Measurements from ENCODE around the gene KCNQ1. TPM values are rescaled to one million over a fixed set of nuclear protein-coding genes. Genes with fewer than 3 reads are reported as not detected.

Gene KCNQ1
- polyA plus RNA-seq, 1 donor from 2014 or later, result not detected

DNA sequence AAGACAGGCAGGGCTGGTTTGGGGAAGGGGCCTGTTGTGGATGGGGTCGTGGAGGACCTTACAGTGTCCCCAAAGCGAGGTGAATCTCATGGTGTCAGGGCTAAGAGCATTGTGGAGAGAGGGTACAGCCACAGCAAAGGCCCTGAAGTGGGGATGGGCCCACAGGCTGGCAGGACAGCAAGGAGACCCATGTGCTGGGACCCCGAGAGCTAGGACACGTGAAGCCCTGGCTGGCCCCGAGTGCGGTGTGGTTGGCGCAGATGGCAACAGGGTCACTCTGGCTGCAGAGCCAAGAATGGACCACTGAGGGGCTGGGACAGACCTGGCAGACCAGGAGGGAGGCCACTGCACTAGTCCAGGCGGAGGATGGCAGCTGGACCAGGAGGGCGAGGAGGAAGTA, 285.0 kb downstream of the KCNQ1 start:
- TF ChIP-seq POLR2AphosphoS5 (IDR thresholded peaks at IDR 0.05), result no peak
- no peak for TF ChIP-seq EZH2 (IDR thresholded peaks at IDR 0.05; ENCODE audit: borderline replicate concordance, insufficient read depth, low read length, poor library complexity, severe bottlenecking)
- no peak for TF ChIP-seq SMC3 (conservative IDR thresholded peaks at IDR 0.05; ENCODE audit: poor library complexity)
- TF ChIP-seq, protein P1, sequence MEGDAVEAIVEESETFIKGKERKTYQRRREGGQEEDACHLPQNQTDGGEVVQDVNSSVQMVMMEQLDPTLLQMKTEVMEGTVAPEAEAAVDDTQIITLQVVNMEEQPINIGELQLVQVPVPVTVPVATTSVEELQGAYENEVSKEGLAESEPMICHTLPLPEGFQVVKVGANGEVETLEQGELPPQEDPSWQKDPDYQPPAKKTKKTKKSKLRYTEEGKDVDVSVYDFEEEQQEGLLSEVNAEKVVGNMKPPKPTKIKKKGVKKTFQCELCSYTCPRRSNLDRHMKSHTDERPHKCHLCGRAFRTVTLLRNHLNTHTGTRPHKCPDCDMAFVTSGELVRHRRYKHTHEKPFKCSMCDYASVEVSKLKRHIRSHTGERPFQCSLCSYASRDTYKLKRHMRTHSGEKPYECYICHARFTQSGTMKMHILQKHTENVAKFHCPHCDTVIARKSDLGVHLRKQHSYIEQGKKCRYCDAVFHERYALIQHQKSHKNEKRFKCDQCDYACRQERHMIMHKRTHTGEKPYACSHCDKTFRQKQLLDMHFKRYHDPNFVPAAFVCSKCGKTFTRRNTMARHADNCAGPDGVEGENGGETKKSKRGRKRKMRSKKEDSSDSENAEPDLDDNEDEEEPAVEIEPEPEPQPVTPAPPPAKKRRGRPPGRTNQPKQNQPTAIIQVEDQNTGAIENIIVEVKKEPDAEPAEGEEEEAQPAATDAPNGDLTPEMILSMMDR (IDR thresholded peaks at IDR 0.05; ENCODE audit: poor library complexity, severe bottlenecking), result no peak
- no peak for TF ChIP-seq TAF1 (IDR thresholded peaks at IDR 0.05; ENCODE audit: low read depth)
- TF ChIP-seq, protein P2, sequence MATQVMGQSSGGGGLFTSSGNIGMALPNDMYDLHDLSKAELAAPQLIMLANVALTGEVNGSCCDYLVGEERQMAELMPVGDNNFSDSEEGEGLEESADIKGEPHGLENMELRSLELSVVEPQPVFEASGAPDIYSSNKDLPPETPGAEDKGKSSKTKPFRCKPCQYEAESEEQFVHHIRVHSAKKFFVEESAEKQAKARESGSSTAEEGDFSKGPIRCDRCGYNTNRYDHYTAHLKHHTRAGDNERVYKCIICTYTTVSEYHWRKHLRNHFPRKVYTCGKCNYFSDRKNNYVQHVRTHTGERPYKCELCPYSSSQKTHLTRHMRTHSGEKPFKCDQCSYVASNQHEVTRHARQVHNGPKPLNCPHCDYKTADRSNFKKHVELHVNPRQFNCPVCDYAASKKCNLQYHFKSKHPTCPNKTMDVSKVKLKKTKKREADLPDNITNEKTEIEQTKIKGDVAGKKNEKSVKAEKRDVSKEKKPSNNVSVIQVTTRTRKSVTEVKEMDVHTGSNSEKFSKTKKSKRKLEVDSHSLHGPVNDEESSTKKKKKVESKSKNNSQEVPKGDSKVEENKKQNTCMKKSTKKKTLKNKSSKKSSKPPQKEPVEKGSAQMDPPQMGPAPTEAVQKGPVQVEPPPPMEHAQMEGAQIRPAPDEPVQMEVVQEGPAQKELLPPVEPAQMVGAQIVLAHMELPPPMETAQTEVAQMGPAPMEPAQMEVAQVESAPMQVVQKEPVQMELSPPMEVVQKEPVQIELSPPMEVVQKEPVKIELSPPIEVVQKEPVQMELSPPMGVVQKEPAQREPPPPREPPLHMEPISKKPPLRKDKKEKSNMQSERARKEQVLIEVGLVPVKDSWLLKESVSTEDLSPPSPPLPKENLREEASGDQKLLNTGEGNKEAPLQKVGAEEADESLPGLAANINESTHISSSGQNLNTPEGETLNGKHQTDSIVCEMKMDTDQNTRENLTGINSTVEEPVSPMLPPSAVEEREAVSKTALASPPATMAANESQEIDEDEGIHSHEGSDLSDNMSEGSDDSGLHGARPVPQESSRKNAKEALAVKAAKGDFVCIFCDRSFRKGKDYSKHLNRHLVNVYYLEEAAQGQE (IDR thresholded peaks at IDR 0.05; ENCODE audit: borderline replicate concordance), result no peak
- no peak for TF ChIP-seq EP300 (conservative IDR thresholded peaks at IDR 0.05; ENCODE audit: poor library complexity, severe bottlenecking)
- TF ChIP-seq MXI1 (conservative IDR thresholded peaks at IDR 0.05; ENCODE audit: poor library complexity, severe bottlenecking), result no peak
- TF ChIP-seq RAD21 (conservative IDR thresholded peaks at IDR 0.05), result no peak
- no peaks in the 10 kb centered on the region for H3K36me3 ChIP-seq (ENCODE audit: insufficient read depth, low read length)

DNA sequence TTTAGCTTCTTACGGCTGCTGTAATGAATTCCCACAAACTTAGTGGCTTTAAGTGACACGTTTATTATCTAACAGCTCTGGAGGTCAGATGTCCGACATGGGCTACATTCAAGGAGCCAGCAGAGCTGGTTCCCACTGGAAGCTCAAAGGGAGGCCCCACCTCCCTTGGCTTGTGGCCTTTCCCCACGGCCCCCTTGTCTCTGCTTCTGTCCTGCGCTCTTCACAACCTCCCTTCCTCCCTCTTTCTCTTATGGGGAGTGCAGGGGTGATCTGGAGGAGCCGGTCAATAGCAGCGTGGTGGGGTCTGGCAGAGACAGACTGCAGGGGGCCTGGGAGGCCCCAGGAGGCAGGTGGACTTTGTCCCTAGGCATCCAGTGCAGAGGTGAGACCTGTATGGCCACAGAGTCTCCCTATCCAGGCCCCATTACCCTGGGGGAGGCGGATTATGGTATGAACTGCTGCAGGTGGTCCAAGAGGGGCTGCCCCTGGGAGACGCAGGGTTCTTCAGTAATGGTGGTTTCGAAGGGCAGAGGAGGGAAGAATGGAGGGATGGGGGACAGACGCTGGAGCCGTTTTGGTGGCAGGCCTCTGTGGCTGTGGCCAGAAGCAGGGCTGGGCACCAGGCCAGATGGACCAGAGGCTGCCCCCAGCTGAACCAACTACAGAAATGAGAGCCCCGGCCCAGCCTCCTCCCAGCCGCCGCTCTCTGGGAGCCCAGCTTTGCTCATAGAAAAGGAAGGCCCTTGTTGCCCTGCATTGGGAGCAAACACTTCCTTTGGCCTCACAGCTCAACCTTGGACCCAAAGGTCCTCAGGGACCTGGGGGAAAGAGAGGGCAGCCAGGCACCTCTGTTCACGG, 285.7 kb downstream of the KCNQ1 start:
- H3K79me2 ChIP-seq (replicated peaks; ENCODE audit: insufficient read depth, low read length), result no peaks in the 10 kb centered on the region
- H3K36me3 ChIP-seq (ENCODE audit: insufficient read depth, low read length), result no peaks in the 10 kb centered on the region
- no peak overlapping the region for H3K9ac ChIP-seq (ENCODE audit: low read length)
- no peak overlapping the region for H2AFZ ChIP-seq (ENCODE audit: low read depth, low read length)
- H3K9me2 ChIP-seq (ENCODE audit: insufficient read depth, low read length), result no peaks in the 10 kb centered on the region
- H3K27me3 ChIP-seq (ENCODE audit: insufficient read depth, low read depth, low read length), result no peaks in the 10 kb centered on the region
- no peaks in the 10 kb centered on the region for H3K9me3 ChIP-seq (ENCODE audit: low read length)
- H3K27ac ChIP-seq (ENCODE audit: low read length), result no peak overlapping the region
- TF ChIP-seq POLR2AphosphoS5 (IDR thresholded peaks at IDR 0.05) (no peak), TAF1 (IDR thresholded peaks at IDR 0.05; ENCODE audit: low read depth) (no peak), SMC3 (conservative IDR thresholded peaks at IDR 0.05; ENCODE audit: poor library complexity) (no peak), MXI1 (conservative IDR thresholded peaks at IDR 0.05; ENCODE audit: poor library complexity, severe bottlenecking) (no peak), EZH2 (IDR thresholded peaks at IDR 0.05; ENCODE audit: borderline replicate concordance, insufficient read depth, low read length, poor library complexity, severe bottlenecking) (no peak), RAD21 (conservative IDR thresholded peaks at IDR 0.05) (no peak), EP300 (conservative IDR thresholded peaks at IDR 0.05; ENCODE audit: poor library complexity, severe bottlenecking) (no peak)
- TF ChIP-seq, protein P1 (IDR thresholded peaks at IDR 0.05; ENCODE audit: poor library complexity, severe bottlenecking), result no peak
- TF ChIP-seq, protein P2 (IDR thresholded peaks at IDR 0.05; ENCODE audit: borderline replicate concordance), result no peak
- H3K4me2 ChIP-seq (ENCODE audit: low read length), result no peak overlapping the region
- H4K20me1 ChIP-seq (ENCODE audit: insufficient read depth), result no peaks in the 10 kb centered on the region
- no peak overlapping the region for H3K4me3 ChIP-seq (ENCODE audit: low read length)
- no peaks in the 10 kb centered on the region for H3F3A ChIP-seq (ENCODE audit: insufficient read depth, low read length, poor library complexity, severe bottlenecking)

More for the DNA sequence above, 285.0 kb downstream of the KCNQ1 start:
- H4K20me1 ChIP-seq (ENCODE audit: insufficient read depth), result no peaks in the 10 kb centered on the region
- no peak overlapping the region for H3K9ac ChIP-seq (ENCODE audit: low read length)
- H3K27ac ChIP-seq (ENCODE audit: low read length), result no peak overlapping the region
- H3K9me3 ChIP-seq (ENCODE audit: low read length), result no peaks in the 10 kb centered on the region
- H2AFZ ChIP-seq (ENCODE audit: low read depth, low read length), result no peak overlapping the region
- peaks cover 6% of the 10 kb centered on the region for H3K27me3 ChIP-seq (ENCODE audit: insufficient read depth, low read depth, low read length)
- no peaks in the 10 kb centered on the region for H3K9me2 ChIP-seq (ENCODE audit: insufficient read depth, low read length)
- no peaks in the 10 kb centered on the region for H3F3A ChIP-seq (ENCODE audit: insufficient read depth, low read length, poor library complexity, severe bottlenecking)
- no peak overlapping the region for H3K4me3 ChIP-seq (ENCODE audit: low read length)
- H3K4me2 ChIP-seq (ENCODE audit: low read length), result no peak overlapping the region
- H3K79me2 ChIP-seq (replicated peaks; ENCODE audit: insufficient read depth, low read length), result no peaks in the 10 kb centered on the region

Data from neural cell (in vitro differentiated cells).